IgD-negative memory B cell (primary cell): ENCODE measurements around the gene PGF. TPM values are rescaled to one million over a fixed set of nuclear protein-coding genes. Genes with fewer than 3 reads are reported as not detected.

Experiments used
- H3K27ac Mint-ChIP-seq, 3 donors: one replicate each; pipeline ENCODE4 v1.8.0; 2020 to 2022; ENCODE audit warnings: mild to moderate bottlenecking in 3 of 3, mixed read lengths in 3 of 3, moderate library complexity in 1 of 3
- H3K27me3 Mint-ChIP-seq: one replicate; pipeline ENCODE4 v1.8.0; 2021; ENCODE audit warnings: mixed read lengths
- H3K36me3 Mint-ChIP-seq: one replicate; pipeline ENCODE4 v1.8.0; 2020; ENCODE audit warnings: mild to moderate bottlenecking, mixed read lengths
- H3K4me1 Mint-ChIP-seq, 3 donors: one replicate each; pipeline ENCODE4 v1.8.0; 2020 to 2022; ENCODE audit warnings: mixed read lengths in 3 of 3, mild to moderate bottlenecking in 1 of 3
- H3K4me3 Mint-ChIP-seq, 4 donors: one replicate each; pipeline ENCODE4 v1.8.0; 2020 to 2022; ENCODE audit warnings: mild to moderate bottlenecking in 4 of 4, mixed read lengths in 4 of 4, moderate library complexity in 3 of 4
- H3K9me3 Mint-ChIP-seq, 3 donors: one replicate each; pipeline ENCODE4 v1.8.0; 2020 to 2021; ENCODE audit warnings: mixed read lengths in 3 of 3, mild to moderate bottlenecking in 1 of 3
- polyA plus RNA-seq: library from polyadenylated mRNA; unstranded; fragments of 300-500 nt; fragmentation: Illumina TruSeq; gene quantifications from one replicate; pipeline ENCODE4 v1.2.3, GENCODE V29; 2021

The PGF gene
- polyA plus RNA-seq, 1 donor from 2014 or later: not detected

- Mint-ChIP-seq H3K36me3 (peaks cover 1% of the 10 kb centered on the region), H3K4me3 (no peak overlapping the region), H3K9me3 (no peaks in the 10 kb centered on the region), H3K4me1 (peaks cover 2 to 4% (median 3%) of the 10 kb centered on the region in 3 donors), H3K27me3 (peaks cover 1% of the 10 kb centered on the region), H3K27ac (no peak overlapping the region)
Observed at GRCh38 chr14:74973003-74973653, 17.7 kb upstream of the PGF start.

GRCh38 chr14:74968811-74969210 is 13.4 kb upstream of the PGF start:
- H3K36me3 Mint-ChIP-seq: peaks cover 1% of the 10 kb centered on the region
- no peaks in the 10 kb centered on the region for H3K9me3 Mint-ChIP-seq
- peaks cover 1% of the 10 kb centered on the region for H3K27me3 Mint-ChIP-seq

GRCh38 chr14:74965486-74966153 is 10.2 kb upstream of the PGF start:
- H3K27me3 Mint-ChIP-seq: peaks cover 5% of the 10 kb centered on the region
- H3K4me3 Mint-ChIP-seq: no peak overlapping the region

More at GRCh38 chr14:74968811-74969210, 13.4 kb upstream of the PGF start:
- Mint-ChIP-seq H3K27ac (no peak overlapping the region), H3K4me1 (peaks cover 2 to 6% (median 4%) of the 10 kb centered on the region in 3 donors), H3K4me3 (no peak overlapping the region)

GRCh38 chr14:74964787-74965485 is 9.5 kb upstream of the PGF start:
- Mint-ChIP-seq H3K27ac (peak overlapping the region in 1 of 3 donors; percentile 33), H3K4me3 (no peak overlapping the region), H3K4me1 (peaks cover 12 to 17% (median 15%) of the 10 kb centered on the region in 3 donors), H3K27me3 (peaks cover 4% of the 10 kb centered on the region), H3K36me3 (no peaks in the 10 kb centered on the region), H3K9me3 (no peaks in the 10 kb centered on the region)

More at GRCh38 chr14:74965486-74966153, 10.2 kb upstream of the PGF start:
- H3K9me3 Mint-ChIP-seq: no peaks in the 10 kb centered on the region
- peaks cover 12 to 17% (median 15%) of the 10 kb centered on the region in 3 donors for H3K4me1 Mint-ChIP-seq
- H3K36me3 Mint-ChIP-seq: peaks cover 1% of the 10 kb centered on the region
- H3K27ac Mint-ChIP-seq: no peak overlapping the region

GRCh38 chr14:74963705-74964271 is 8.4 kb upstream of the PGF start:
- no peaks in the 10 kb centered on the region for H3K36me3 Mint-ChIP-seq
- peak overlapping the region in 2 of 3 donors; percentile 1 to 2 for H3K27ac Mint-ChIP-seq
- H3K4me3 Mint-ChIP-seq: peak overlapping the region in 1 of 4 donors; percentile 27
- H3K9me3 Mint-ChIP-seq: no peaks in the 10 kb centered on the region
- peaks cover 4% of the 10 kb centered on the region for H3K27me3 Mint-ChIP-seq
- peaks cover 12 to 17% (median 15%) of the 10 kb centered on the region in 3 donors for H3K4me1 Mint-ChIP-seq

- Mint-ChIP-seq H3K36me3 (no peaks in the 10 kb centered on the region), H3K9me3 (no peaks in the 10 kb centered on the region), H3K4me1 (peaks cover 12 to 17% (median 15%) of the 10 kb centered on the region in 3 donors), H3K27ac (peak overlapping the region; percentile 2 to 69 (median 8)), H3K27me3 (peaks cover 4% of the 10 kb centered on the region), H3K4me3 (peak overlapping the region in 1 of 4 donors; percentile 83)
Observed at GRCh38 chr14:74963178-74963704, 7.8 kb upstream of the PGF start.

- Mint-ChIP-seq H3K36me3 (no peaks in the 10 kb centered on the region), H3K4me3 (peak overlapping the region; percentile 6 to 87 (median 75)), H3K4me1 (peaks cover 12 to 17% (median 15%) of the 10 kb centered on the region in 3 donors), H3K27me3 (peaks cover 4% of the 10 kb centered on the region), H3K27ac (peak overlapping the region; percentile 2 to 69 (median 8)), H3K9me3 (no peaks in the 10 kb centered on the region)
Observed at GRCh38 chr14:74962493-74962892, 7.1 kb upstream of the PGF start.

GRCh38 chr14:74962046-74962445 is 6.6 kb upstream of the PGF start:
- no peaks in the 10 kb centered on the region for H3K9me3 Mint-ChIP-seq
- no peaks in the 10 kb centered on the region for H3K36me3 Mint-ChIP-seq
- peaks cover 12 to 17% (median 15%) of the 10 kb centered on the region in 3 donors for H3K4me1 Mint-ChIP-seq
- peak overlapping the region in 2 of 3 donors; percentile 2 to 8 for H3K27ac Mint-ChIP-seq
- H3K27me3 Mint-ChIP-seq: peaks cover 4% of the 10 kb centered on the region
- H3K4me3 Mint-ChIP-seq: peak overlapping the region; percentile 6 to 87 (median 75)

GRCh38 chr14:74961238-74961911 is 6.0 kb upstream of the PGF start:
- no peaks in the 10 kb centered on the region for H3K9me3 Mint-ChIP-seq
- H3K4me1 Mint-ChIP-seq: peaks cover 12 to 18% (median 15%) of the 10 kb centered on the region in 3 donors
- no peak overlapping the region for H3K4me3 Mint-ChIP-seq
- H3K27ac Mint-ChIP-seq: no peak overlapping the region
- H3K27me3 Mint-ChIP-seq: peaks cover 4% of the 10 kb centered on the region
- no peaks in the 10 kb centered on the region for H3K36me3 Mint-ChIP-seq

GRCh38 chr14:74960736-74961135 is 5.3 kb upstream of the PGF start:
- Mint-ChIP-seq H3K27ac (no peak overlapping the region), H3K27me3 (peaks cover 6% of the 10 kb centered on the region), H3K4me3 (peak overlapping the region in 1 of 4 donors; percentile 43), H3K4me1 (peaks cover 12 to 20% (median 15%) of the 10 kb centered on the region in 3 donors), H3K36me3 (no peaks in the 10 kb centered on the region), H3K9me3 (no peaks in the 10 kb centered on the region)

- Mint-ChIP-seq H3K4me3 (no peak overlapping the region), H3K9me3 (no peaks in the 10 kb centered on the region), H3K27ac (no peak overlapping the region), H3K36me3 (no peaks in the 10 kb centered on the region), H3K27me3 (peaks cover 6% of the 10 kb centered on the region), H3K4me1 (peaks cover 12 to 20% (median 15%) of the 10 kb centered on the region in 3 donors)
Observed at GRCh38 chr14:74959596-74960180, 4.3 kb upstream of the PGF start.

- peak overlapping the region in 1 of 3 donors; percentile 9 for H3K27ac Mint-ChIP-seq
- H3K36me3 Mint-ChIP-seq: peaks cover 2% of the 10 kb centered on the region
- no peaks in the 10 kb centered on the region for H3K9me3 Mint-ChIP-seq
- peaks cover 0 to 3% (median 0%) of the 10 kb centered on the region in 3 donors for H3K4me1 Mint-ChIP-seq
- H3K27me3 Mint-ChIP-seq: peaks cover 6% of the 10 kb centered on the region
- peak overlapping the region; percentile 2 to 81 (median 70) for H3K4me3 Mint-ChIP-seq
Observed at GRCh38 chr14:74956280-74957072, 1.1 kb upstream of the PGF start.

- H3K27ac Mint-ChIP-seq: no peak overlapping the region
- peaks cover 8% of the 10 kb centered on the region for H3K27me3 Mint-ChIP-seq
- peaks cover 2% of the 10 kb centered on the region for H3K36me3 Mint-ChIP-seq
- peaks cover 0 to 3% (median 0%) of the 10 kb centered on the region in 3 donors for H3K4me1 Mint-ChIP-seq
- H3K9me3 Mint-ChIP-seq: no peaks in the 10 kb centered on the region
- peak overlapping the region in 3 of 4 donors; percentile 58 to 79 (median 62) for H3K4me3 Mint-ChIP-seq
Observed at GRCh38 chr14:74956027-74956279, 556 bp upstream of the PGF start.
